ENCODE data around the gene TRMT2A.

Gene TRMT2A

DNA sequence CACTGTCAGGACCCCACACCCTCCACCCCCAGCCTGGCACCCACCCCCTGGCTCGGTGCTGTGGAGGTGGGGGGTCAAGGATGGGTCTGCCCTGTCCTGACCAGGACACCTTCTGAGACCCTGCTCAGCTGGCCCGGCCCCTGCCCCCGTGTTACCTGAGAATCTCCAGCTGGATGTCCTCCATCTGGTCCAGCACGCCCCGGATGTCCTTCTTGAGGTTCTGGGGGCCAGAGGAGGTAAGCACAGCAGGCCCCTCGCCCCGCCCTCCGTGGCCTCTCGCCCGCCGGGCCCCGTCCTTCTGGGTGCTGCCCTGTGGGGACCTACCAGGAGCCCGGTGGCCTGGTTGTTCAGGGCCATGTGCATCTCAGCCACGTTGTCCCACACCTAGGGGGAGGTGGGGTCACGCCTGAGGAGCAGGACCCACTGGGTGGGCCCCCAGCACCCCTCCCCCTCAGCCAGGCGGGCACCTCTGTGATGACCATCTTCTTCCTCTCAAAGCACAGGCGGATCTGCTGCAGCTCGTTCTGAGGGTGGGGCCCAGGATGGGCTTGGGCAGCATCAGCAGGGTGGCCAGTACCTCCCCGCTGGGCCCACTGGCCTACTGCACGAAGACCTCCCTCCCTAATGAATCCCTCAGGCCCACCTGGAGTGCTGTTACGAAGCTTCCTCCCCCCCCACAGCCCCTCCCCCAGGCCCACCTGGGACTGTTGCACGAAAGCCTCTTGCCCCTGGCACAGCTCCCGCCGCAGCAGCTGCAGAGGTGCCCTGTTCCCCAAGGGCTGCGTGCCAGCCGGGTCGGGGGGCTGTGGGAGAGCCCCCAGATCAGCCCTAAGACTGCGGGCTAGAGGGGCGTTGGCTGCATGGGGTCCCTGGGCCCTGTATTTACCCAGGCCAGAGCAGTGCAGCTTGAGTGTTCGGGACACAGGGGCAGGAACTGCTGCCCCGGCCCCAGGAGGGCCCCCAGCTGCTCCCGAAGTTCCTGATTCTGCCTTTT, 32.5 kb upstream of the TRMT2A start:
- no peak for DNase-seq (ENCODE audit: low read depth, low spot score)

DNA sequence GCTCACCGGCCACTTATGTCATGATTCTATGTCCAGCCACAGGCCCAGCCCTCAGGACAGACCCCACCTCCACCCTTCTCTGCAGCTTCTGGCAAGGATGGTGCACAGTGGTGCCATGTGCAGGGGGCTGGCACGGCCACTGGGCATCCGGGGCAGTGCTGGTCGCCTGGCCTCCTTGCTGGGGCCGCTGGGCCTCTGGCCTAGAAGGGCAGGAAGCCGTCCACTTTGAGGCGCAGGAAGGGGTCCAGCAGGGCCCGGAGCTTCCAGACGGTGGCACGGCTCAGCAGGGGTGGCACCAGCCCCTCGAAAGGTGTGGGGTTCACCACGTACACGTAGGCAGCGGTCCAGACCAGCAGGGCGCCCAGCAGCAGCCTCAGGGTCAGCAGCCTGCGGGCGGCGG, 31.4 kb upstream of the TRMT2A start:
- no peak for DNase-seq (ENCODE audit: low read depth, low spot score)

DNA sequence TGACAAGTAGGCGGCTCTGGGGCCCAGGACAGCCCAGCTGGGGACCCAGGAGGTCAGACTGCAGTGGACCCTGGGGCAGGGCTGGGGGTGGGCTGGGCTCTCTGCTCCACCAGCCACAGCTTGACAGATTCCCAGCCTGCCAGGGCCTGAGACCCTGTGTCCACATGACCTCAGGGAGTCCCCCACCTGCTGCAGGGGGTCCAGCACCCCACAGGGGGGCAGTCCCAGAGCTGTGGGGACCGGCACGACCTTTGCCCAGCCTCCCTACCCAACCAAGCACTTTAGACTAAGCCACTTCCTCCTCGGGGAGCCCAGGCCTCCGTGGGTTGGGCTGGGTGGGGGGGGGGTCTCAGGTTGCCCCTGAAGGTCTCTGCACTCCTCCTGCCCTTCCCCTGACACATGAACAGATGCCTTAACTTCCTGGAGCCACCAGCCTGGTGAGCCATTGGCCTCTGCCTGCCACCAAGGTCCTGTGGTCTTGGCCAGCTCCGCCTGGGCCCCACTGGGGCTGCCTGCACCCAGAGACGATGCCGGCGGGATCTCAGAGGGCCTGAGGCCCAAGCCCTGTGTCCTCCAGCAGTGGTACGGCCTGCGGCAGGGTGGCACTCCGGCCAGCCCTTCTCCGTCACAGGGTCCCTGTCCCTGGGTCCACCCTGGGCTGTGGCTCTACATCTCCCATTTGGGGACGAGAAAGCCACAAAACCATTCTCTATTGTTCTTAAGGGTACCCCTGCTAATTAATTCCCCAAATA, 30.4 kb upstream of the TRMT2A start:
- no peak for DNase-seq (ENCODE audit: low read depth, low spot score)

DNA sequence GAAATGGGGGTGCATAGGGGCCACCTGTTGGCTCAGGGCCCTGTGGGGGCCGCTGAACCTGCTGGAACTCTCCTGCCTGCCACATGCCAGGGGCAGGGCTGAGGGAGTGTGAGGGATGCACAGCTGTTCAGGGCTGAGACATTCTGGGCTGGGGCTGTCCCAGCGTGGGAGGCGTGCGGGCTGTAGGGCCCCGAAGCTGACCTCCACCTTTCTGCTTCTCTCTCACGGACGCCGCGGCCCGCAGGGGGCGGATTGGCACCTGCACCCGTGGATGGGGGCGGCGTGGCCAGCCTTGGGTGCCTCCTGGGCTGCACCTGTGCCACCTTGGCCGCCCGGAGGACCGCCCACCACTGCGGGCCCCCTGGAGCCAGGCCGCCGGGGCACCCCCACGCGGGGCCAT, 29.8 kb upstream of the TRMT2A start:
- DNase-seq (ENCODE audit: low read depth, low spot score) = no peak

DNA sequence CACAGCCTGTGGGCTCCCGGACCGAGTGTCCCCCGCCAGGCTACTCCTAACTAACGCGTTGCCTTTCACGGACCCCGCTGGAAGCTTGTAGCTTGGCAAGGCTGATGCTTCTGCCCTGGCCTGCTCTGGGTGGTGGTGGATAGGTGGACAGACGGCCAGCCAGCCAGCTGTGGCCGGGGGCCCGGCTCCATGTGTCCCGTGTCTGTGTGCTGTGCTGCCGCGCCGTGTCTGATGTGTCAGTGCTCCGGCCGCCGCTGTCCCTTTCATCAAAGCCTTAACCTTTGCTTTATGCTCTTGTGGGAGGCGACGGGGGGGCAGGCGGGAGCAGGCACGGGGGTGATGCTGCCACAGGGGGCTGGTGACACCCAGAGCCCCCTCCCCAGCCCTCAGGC, 28.8 kb upstream of the TRMT2A start:
- no peak for DNase-seq (ENCODE audit: low read depth, low spot score)

DNA sequence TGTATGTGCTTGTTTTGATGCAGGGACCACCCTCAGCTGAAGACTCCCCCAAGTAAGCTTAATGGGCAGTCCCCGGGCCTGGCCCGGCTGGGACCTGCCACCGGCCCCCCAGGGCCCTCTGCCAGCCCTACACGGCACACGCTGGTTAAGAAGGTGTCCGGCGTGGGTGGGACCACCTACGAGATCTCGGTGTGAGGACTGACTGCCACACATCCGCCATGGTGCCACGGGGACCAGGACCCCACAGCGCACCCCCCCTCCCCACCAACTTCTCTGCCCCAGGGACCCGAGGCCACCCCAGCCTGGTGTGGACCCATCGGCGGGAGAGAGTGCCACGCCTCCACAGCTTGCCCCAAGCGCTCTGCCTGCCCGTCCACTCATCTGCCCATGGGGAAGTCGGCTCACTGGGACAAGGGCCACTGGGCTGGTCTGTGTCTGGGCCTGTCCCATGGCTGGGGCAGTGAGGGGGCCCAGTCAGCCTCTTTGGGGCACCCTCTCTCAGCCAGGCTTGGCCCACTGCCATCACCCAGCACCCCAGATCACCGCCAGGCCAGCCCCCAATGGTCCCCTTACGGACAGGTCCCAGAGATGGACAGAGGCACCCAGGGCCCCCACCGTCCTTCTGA, 28.3 kb upstream of the TRMT2A start:
- DNase-seq (ENCODE audit: low read depth, low spot score) = no peak

DNA sequence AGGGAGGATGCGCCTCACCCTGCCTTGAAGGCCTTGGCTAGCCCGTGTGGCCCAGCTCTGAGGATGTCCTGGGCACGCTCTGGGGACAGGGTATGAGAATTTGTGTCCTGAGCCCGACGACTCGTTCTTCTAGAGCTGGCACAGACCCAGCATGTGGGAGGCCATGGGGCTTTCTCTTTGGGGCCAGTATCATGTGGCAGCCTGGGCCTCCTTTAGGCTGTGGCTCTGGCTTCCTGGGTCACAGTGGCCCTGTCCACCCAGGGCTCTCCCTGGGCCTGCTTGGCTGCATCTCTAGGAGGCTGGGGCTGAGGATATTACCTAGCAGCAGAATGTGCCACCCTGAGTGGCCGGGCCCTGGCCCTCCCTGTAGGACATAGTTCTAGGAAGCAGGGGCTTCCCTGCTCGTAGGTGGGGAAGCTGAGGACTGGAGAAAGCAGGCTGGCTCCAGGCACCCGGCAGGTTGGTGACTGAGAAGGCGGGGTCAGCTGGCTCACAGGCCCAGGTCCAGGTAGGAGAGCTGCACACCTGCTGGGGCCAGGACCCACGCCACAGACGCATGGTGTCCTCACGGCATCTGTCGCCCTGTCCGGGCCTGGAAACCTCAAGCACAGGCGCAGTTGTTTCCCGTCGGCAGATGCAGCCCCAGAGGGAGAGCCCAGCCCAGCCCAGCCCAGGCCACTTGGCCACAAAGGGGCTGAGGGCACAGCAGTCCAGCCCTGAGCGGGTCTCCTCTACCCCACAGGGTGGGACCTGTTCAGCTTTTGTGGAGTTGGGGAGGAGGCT, 27.0 kb upstream of the TRMT2A start:
- DNase-seq (ENCODE audit: low read depth, low spot score) = no peak

DNA sequence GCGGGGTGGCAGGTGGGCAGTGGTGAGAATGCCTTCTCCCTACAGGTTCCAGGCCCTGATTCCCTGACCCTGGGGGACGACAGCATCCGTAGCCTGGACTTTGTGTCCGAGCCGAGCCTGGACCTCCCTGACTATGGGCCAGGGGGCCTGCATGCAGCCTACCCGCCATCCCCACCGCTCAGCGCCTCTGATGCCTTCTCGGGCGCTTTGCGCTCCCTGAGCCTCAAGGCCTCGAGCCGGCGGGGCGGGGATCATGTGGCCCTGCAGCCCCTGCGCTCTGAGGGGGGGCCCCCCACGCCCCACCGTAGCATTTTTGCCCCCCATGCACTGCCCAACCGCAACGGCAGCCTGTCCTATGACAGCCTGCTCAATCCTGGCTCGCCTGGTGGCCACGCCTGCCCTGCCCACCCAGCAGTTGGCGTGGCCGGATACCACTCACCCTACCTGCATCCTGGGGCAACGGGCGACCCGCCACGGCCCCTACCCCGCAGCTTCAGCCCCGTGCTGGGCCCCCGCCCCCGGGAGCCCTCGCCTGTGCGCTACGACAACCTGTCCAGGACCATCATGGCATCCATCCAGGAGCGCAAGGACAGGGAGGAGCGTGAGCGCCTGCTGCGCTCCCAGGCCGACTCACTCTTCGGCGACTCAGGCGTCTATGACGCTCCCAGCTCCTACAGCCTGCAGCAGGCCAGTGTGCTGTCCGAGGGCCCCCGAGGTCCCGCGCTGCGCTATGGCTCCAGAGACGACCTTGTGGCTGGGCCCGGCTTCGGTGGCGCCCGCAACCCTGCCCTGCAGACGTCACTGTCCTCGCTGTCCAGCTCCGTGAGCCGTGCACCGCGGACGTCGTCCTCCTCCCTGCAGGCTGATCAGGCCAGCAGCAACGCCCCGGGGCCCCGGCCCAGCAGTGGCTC, 25.9 kb upstream of the TRMT2A start:
- DNase-seq (ENCODE audit: low read depth, low spot score) = no peak

DNA sequence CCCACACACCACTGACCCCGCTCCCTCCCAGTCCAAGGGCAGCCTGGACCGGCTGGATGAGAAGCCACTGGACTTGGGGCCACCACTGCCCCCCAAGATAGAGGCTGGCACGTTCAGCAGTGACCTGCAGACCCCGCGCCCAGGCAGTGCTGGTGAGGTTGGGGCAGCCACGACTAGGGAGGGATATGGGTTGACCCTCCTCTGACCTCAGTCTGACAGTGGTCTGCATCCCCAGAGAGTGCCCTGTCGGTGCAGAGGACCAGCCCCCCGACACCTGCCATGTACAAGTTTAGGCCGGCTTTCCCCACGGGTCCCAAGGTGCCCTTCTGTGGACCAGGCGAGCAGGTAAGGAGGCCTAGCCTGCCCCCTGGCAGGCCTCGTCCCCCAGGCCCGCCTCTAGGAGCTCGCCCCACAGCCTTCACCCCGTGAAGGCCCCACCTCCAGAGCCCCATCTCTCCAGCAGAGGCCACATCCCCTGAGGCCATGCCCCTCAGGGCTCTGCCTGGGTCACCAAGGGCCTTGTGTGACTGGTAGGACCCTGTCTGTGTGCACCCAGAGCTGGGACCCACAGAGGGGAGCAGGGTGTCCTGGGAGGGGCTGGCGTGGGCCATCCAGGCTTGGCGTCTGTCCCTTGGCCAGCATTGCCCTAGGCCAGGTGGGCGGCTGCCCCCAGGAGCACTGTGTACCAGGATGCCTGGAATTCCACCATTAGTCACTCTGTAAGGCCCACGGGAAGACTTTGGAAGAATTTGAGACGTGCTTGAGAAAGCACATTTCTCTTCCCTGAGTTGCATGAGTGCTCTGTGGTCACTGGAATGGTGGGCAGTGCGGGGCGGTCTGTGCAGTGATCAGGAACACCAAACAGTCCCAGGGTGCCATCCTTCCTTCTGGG, 24.4 kb upstream of the TRMT2A start:
- no peak for DNase-seq (ENCODE audit: low read depth, low spot score)

DNA sequence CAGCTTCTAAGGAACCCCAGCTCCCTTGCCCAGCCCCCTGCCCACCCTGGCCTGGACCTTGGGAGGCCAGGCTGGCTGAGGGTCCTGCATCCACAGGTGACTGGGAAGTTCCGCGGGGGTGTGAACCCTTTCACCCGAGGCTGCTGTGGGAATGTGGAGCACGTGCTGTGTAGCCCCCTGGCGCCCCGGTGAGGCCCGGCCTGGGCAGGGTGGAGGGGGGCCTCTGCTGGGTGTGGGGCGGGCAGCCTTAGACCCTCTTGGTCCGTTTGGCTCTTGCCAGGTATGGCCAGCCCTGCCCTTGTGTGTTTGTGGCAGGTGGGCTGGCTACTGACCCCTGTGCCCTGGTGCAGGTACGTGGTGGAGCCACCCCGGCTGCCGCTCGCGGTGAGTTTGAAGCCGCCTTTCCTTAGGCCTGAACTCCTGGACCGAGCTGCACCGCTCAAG, 23.5 kb upstream of the TRMT2A start:
- no peak for DNase-seq (ENCODE audit: low read depth, low spot score)

DNA sequence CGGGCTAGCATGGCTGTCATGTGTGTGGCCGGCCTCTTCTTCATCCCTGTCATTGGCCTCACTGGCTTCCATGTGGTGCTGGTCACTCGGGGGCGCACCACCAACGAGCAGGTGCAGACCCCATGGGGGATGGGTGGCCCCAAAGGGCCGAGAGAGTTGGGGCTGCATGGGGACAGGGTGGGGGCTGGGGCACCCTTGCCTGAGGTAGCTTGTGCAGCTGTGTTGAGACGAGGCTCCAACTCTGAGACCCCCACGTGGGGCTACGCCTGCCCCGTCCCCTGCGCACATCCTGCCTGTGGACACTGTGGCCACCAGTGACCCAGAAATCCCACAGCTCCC, 23.1 kb upstream of the TRMT2A start:
- DNase-seq (ENCODE audit: low read depth, low spot score) = no peak

DNA sequence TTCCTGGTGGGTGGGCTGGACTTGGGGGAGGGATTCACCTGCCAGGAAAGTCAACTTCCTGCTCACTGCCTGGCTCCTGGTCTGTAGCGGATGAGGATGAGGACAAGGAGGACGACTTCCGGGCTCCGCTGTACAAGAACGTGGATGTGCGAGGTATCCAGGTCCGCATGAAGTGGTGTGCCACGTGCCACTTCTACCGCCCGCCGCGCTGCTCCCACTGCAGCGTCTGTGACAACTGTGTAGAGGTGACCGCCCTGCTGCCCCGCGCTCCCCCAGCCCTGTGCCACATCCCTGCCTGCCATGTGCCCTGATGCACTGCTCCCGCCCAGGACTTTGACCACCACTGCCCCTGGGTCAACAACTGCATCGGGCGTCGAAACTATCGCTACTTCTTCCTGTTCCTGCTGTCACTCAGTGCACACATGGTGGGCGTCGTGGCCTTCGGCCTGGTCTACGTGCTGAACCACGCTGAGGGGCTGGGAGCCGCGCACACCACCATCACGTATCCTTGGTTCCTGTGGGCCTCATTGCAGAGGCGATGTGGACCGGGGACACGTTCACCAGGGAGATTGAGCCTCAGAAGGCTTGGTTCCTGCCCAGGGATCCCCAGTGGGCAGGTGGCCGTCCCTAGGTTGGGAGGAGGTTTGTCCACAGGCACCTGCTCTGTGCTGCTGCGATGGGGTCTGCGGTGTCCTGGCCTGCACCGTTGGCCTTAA, 22.5 kb upstream of the TRMT2A start:
- no peak for DNase-seq (ENCODE audit: low read depth, low spot score)

DNA sequence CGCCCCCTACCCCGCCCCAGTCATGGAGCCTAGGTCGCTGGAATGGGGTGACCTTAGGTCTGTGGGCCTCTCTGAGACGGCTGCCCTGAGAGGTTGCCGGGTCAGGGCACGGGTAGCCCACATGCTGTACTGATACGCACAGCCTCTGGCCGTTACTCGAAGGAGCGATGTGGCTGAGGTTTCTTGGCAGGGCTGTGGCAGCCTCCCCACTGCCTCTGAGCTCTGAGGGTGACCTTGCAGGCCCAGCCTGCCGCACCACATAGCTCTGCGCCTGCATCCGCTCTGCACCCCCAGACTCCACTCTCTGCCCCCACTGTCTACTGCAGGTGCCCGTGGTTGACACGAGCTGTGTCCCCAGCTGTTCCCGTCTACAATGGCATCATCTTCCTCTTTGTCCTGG, 21.8 kb upstream of the TRMT2A start:
- no peak for DNase-seq (ENCODE audit: low read depth, low spot score)

DNA sequence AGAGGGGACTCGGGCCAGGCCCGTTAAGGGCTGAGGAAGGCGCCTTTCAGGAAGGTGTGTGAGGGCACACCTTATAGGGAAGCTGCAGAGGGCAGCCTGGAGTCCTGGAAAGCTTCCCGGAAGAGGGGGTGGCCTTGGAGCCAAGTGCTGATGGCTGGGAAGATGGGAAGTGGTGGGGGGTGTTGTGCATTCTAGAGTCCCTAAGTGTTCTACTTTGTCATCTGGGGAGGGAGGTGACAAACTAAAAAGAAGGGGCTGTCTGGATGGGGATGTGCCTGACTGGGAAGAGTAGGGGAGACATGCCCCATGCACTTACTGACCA, 21.4 kb upstream of the TRMT2A start:
- no peak for DNase-seq (ENCODE audit: low read depth, low spot score)

DNA sequence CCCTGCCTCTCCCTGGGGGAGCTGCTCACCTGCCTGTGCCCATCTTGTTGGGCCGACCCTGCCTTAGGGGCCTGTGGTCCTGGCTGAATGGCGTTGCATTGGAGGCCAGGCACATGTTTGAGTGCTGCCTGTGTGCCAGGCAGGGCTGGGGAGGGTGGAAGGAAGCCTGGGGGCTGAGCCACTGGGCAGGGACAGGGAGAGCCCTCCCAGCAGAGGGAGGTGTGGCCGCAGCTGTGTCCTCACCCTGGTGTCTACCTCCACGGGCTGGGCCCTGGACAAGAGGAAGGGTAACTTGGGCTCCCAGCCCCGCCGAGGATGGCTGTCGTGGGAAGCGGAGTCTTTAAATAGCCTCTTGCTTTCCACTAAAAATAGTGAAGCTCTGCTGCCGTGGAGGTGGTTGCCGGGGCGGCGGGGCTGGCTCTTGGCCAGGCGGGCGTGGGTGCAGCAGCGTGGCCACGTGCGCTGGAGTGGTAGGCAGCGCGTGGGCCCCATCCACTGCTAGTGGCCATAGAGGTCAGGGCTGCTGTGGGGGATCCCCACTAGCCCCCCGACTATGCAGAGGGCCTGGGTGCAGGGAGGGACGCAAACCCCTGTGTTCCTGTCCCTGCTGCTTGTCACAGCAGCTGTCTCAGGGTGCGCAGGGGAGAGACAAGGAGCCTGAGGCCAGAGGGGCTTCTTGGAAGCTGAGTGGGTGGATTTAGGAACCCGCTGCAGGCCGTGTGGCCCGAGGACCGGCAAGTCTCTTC, 20.8 kb upstream of the TRMT2A start:
- no peak for DNase-seq (ENCODE audit: low read depth, low spot score)

DNA sequence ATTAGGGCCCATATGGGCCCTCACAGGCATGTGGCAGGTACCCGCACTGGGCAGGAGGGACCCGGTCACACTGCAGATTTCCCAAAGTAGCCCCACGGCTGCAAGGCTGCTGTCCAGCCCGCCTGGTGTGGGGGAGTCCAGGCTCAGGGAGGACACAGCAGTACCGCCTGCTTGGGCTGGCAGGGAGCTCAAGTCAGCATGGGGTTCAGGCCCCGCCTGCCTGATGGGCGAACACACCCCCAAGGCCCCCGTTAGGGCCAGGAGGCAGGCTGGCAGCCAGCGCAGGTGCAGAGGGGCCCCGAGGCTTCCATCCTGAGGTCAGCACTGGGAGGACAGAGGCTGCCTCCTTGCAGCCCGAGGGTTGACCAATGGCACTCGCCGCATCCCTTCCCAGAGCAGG, 20.1 kb upstream of the TRMT2A start:
- no peak for DNase-seq (ENCODE audit: low read depth, low spot score)

DNA sequence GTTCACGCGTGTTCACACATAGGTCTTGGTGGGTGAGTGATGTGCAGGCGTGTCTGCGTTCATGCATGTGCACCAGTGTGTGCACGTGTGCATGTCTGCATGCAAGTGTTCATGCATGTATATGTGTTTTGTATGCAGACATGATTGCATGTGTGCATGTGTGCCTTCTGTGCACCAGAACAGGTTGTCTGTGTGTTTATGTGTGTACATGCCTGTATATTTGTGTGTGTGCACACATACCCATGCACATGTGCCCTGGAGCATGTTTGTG, 19.5 kb upstream of the TRMT2A start:
- no peak for DNase-seq (ENCODE audit: low read depth, low spot score)

DNA sequence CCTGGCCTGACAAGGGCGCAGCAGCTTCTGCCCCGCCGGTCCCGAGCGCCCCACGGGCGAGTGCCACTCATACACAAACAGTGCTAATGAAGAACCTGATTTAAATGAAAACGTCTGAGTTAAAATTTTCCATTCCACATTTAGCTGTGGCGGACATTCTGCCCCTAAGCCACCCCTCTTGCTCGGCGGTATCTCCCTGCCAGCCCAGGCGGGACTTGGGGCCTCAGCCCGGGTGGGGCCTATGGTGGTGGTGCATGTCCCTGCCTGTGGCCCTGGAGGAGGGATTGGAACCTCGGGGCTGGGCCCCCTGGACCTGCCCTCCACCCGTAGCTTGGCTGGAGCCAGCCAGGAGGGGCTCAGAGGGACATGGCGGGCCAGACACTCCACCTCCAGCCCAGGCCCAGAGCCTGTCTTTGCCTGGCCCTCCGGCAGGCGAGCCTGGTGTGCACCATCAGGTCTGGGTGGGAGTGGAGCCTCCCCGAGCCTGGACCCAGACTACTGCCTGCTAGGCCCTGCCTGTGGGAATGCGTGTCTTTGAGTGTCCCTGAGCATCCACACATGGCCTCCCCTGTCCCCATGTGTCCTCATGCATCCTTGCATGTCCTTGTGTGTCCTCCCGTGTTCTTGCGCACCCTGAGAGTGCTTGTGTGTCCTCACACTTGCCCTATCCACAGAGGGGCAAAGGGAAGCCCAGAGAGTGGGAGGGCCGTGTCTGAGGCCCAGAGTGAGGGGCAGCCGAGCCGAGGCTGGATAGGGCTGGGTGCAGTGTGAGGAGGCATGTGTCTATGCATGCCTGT, 19.0 kb upstream of the TRMT2A start:
- DNase-seq (ENCODE audit: low read depth, low spot score) = no peak
